Amniotic stem cell (primary cell): ENCODE measurements around the gene ABCB8.

Experiments
- DNase-seq: peaks from one replicate; lab custom pipeline; 2025; lab: John Stamatoyannopoulos, UW

ABCB8 gene

DNA sequence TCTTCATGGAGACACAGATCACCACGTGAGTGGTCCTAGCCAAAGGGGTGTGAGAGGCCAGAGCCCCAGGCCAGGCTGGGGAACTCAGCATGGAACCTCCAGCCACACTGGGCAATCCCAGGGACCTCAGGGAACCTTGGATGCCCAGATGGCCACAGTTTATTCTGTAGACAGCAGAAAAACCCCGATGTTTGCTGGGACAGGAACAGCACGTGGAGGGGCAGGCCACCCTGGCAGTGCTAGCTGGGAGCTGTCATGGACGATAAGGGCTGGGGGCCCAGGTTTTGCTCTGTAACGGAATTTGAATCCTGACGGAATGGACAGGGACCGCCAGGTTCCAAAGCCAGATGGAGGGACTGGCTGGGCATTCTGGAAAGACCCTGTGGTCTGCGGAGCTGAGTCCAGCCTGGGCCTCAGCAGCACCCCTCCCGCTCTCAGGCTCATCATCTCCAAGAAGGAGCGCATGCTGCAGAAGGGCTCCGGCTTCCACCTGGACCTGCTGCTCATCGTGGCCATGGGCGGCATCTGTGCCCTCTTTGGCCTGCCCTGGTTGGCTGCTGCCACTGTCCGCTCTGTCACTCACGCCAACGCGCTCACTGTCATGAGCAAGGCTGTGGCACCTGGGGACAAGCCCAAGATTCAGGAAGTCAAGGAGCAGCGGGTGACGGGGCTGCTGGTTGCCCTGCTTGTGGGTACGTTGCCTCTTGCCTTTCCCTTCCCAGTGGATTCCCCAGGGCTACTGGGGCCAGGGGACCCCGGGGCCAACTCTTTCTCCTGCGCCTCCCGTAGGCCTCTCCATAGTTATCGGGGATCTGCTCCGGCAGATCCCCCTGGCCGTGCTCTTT is 46.8 kb downstream of the ABCB8 start:
- no peak for DNase-seq

DNA sequence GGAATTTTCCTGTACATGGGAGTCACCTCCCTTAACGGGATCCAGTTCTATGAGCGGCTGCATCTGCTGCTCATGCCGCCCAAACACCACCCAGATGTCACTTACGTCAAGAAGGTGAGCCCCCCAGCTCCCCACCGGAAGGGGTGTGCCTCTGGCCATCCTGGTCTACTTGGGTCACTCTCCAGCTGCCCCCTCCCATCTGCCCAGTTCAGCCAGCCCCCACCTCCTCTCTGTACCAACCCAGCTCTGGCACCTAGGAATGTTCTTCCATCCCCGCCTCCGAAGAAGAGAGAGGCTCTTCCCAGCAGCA is 47.4 kb downstream of the ABCB8 start:
- DNase-seq = no peak

DNA sequence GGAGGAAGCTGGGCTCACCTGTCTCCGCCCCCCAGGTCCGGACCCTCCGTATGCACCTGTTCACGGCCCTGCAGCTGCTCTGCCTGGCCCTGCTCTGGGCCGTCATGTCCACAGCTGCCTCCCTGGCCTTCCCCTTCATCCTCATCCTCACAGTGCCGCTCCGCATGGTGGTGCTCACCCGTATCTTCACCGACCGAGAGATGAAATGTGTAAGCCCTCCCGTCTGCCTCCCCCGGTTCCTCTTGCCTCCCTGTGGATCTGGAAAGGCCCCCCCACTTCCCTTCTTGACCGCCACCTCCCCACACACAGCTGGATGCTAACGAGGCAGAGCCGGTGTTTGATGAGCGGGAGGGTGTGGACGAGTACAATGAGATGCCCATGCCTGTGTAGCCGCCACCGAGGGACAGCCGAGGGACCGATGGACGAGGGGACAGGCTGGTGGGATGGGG is 47.8 kb downstream of the ABCB8 start:
- DNase-seq = no peak

DNA sequence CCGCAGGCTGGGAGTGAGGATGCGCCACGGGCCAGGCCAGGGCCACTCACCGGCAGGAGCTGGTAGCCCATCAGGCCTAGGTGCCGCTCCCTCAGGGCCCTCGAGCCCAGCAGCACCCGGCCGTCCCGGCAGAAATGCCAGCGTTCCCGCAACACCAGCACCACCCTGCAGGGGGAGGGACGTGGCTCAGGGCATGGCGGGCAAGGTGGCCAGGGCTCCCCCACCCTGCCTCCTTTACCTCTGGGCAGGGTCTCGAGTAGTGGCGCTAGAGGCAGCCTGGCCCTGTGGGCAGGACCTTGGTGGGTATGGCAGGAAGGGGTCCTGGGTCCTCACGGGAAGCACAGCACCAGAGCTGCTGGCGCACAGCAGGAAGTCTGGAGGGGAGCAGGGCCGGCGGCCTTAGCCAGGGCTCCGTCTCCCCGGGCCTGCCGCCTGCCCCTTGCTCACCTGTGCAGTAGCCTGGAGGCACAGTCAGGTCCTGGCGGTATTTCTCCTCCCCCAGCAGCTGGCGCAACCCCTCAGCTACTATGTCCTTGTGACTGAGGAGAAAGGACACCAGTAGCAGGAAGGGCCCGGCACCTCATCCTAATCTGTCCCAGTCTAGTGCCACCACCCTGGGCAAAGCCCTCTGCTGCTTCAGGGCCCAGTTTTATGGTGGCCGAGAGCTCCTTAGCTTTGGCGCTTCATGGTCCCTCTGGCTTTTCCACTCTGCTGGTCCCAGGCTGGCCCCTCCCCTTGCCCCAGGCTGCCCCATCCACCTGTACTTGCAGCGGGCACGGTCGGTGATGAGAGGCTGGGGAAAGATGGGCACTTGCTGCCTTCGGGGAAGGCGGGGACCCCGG is 48.8 kb downstream of the ABCB8 start:
- no peak for DNase-seq

DNA sequence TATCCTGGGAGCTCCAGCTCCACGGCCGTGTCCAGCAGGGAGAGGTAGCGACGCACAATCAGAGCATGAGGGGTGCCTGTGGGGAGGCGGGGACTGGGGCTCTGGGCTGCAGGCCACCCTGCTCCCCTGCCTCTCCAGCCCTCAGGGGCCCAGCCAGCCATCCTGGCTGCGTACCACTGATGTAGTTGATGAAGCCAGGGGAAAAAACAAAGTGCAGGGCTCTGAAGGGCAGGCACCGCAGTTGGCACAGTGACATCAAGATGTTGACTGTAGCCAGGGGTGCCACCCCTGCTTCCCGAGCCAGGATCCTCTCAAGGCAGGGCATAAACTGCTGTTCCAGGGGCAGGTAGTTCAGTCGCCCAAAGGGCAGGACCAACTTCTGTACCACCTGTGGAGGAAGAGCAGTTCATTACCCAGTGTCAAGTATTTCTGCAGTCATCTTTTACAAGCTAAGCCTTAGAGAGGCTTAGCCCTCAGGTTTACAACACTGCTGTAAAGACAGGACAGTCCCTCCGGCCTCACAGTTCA is 49.5 kb downstream of the ABCB8 start:
- DNase-seq = no peak

DNA sequence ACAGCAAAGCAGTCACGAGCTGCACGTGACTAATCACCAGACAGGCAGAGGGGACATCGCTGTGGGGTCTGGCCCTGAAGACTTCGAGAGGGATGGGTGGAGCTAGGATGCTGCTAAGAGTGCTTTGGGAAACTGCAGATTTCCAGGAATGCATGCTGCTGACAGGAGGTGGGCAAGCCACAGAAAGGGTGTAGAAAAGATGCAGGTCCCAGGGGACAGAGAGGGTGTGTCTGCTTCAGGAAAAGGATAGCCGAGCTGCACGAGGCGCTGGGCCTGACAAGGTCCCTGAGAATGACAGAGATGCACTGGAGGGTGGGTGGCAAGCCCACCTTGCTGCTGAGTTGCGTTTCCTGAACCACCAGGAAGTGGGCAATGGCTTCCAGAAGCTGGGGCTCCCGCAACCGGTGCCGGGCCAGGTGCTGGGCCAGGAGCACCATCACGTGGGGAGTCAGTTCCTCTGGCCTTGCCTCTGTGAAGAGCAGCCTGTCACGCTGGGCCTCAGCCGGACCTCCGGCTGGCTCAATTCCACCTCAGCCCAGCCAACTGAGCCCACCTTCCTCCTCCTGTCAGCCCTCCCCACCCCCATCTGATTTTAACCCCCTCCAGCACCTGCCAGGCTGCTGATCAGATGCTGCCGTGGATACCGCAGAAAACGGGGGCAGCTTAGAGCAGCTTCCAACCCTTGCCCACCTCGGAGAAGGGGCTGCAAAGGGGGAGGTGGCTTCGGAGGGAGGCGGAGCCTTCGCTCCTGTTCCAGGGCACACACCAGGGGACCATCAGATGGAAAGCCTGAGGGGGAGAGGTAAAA is 50.2 kb downstream of the ABCB8 start:
- DNase-seq = no peak

DNA sequence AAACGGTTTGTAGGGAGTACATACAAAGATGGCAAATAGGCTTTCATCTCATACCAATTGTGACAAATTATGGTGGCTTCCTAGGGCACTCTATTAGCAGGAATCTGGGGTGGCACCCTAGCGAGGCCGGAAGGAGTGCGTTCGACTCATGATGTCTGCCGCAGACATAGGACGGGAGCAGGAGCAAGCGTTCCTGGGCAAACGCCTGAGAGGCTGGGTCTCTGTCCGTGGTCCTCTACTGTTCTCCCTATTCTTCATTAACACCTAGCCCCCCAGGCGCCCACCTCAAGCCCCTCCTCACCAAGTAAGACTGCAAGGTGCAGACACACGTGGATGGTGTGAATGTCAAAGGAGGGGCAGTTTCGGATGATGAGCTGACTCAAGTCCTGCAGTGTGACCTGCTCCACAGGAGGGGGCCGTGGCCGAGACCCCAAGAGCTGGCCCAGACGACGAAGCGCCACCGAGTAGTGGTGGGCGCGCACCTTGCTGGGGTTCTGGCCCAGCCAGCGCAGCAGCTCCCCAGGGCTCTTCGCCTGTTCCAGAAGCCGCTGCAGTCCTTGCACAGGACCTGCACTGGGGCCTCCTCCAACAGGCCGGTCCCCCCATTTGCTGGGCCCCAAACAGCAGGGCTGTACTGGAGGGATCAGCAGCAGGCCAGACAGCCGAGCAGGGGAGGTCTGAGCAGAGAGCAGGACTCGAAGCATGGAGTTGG is 51.1 kb downstream of the ABCB8 start:
- DNase-seq = no peak

DNA sequence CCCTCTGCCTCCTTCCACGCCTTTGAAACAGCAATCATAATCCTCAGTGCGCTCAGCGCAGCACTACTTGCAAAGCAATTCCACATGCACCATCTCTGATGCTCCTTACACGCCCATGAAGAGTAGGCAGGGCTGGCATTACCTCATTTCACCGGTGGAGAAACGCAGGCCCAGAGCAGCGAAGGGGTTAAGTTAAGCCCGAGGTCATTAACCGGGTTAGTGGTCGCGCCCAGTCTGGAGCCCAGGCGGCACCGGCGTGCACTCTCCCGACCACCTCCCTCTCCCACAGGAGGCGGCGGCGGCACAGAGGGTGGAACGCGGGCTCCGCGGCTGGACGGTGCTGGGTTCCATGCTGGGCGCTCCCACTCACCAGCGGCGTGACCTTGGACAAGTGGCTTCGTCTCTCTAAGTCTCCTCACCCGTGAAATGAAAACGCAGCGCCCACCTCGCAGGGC is 51.8 kb downstream of the ABCB8 start:
- no peak for DNase-seq

DNA sequence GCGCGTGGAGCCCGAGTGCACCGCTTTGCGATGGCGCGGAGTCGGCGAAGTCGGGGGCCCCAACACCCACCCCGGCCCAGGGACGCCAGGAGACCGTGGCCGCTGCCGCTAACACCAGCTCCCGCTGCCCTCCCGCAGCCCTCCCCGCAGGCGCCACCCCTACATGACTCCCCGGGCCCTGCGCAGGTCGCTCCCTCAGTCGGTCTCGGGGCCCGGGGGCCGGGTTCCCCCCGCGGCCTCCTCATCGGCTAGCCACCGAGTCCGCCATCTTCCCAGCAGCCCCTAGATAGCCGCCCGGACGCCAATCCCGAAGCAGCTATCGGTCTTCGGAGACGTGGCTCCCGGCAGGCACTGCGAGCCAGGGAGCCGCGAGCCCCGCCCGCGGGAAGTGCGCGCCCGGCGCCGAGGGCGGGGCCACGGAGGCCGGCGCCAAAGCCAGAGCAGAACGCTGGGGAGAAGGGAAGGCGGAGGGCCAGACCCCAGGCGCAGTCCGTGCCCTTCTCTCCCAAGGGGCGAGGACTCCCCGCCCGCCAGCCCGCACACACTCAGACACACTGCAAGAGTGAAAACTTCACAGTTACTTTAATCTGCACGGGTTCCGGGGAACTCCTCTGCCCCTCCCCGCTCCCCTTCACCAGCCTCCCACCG is 52.4 kb downstream of the ABCB8 start, which contains the start of gene FASTK:
FASTK (minus strand) TSS at position 288 of the 648 bp plus-strand sequence; CDS start at position 245, 43 bp downstream.
- DNase-seq = peak; percentile 88

DNA sequence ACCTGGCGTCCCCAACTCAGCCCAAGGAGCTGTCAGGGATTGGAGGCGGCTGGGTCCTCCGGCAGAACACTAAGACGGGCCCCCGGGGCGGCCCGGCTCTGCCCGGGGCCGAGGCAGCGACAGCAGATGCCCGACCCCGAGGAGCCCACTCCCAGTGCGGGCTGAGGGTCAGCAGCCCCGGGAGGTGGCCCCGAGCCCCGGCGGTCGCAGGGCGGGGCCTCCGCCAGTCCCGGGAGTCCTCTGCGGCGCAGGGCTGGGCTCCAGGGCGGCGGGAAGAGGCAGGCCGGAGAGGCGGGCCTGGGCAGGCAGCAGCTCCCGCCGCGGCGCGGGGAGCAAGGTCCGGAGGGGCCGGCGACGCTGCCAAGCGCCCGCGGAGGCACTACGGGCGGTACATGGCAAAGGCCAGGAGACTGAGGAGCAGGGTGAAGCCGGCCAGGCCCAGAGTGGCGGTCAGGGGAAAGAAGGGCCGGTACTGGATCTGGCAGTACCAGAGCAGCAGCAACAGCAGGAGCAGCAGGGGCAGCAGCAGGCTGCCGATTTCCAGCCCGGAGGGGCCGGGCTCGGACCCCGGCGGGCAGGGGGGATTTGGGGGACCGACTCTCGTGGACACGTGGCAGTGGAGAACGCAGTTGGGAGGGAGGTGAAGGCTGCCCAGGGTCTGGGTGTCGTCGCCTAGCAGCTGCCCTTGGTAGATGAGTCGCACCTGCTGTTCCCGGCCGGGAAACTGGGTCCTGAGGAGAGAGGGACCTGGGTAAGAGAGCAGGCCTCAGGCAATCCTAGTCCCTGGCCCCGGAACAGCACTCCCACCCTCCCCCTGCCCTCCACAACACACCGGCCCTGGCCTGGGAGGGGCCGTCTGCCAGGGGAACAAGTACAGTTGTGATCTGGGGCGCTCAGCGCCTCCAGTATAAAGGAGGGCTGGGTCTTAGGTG is 53.2 kb downstream of the ABCB8 start:
- no peak for DNase-seq

DNA sequence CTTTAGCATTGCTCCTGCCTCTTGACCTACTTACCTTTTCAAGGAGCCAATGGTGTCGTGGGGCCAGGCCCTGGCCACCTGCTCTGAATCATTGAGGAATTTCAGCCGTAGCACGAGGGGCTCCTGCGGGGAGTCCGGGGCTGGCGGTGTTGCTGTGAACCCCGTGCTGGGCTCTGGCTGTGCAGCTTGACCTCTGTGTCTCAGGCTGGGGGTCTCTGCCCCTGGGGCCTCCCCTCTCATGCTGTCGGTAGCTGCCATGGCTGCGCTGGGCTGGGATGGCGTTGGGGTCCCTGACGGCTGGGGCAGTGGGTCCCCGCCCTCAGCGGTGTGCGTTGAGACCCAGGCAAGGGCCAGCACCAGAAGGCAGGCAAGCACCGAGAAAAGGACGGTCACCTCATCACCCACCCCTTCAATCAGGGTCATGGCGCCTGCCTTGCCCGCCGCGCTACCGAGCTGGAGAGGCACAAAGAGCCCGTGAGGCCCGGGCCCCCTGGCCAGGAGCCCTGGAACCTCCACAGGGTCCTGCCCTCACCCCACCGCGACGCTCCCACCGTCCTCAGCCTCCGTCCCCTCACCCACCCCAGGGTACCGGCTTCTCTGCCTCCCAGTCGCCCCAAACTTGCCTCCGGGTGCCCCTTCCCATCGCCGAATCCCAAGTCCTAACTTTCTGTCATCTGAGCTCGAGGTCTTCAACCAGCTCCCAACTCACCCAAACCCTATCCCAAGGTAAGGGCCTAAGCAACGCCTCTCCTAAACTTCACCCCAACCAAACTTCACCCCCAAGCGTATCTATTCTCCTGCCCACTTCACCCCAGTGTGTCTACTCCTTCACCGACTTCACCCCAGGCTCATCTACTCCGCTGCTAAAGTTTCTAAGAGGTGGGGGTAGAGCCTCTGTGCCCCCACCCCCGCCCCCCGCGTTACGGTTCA is 54.2 kb downstream of the ABCB8 start:
- DNase-seq = no peak

DNA sequence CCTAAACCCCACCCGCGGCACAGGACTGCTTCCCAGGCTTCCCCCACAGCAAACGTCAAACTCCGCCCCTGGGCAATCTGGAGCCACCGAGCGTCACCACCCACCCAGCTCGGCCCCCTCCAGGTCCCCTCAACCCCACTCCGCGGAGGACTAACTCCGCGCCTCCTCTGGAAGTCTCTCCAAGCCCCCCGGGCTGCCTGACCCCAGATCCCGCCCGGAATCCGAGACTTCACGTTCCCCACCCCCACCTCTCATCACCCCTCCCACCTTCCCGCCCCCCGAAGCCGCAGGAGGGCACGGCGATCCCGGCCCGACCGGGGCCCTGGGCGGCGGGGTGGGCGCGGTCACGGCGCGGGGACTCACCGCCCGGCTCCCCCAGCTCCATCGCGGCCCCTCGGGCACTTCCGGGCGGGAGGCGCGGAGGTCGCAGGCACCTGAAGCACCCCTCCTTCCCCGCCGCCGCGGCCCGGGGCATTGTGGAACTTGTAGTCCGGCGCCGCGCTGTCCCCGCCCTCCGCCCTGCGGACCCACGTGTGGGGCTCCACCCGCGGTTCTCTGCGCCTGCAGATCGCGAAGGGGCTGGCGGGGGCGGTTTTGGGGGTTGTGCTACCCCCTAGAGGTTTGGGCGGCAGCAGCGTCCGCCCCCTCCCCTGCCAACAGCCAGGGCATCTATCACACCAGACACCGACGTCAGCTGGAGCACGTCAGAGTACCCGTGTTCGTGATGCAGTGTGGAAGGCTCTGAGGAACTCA is 55.0 kb downstream of the ABCB8 start, which contains the start of gene TMUB1:
TMUB1 (minus strand) TSS at position 423 of the 753 bp plus-strand sequence. CDS start 930 bp downstream, outside the sequence.
- no peak for DNase-seq

DNA sequence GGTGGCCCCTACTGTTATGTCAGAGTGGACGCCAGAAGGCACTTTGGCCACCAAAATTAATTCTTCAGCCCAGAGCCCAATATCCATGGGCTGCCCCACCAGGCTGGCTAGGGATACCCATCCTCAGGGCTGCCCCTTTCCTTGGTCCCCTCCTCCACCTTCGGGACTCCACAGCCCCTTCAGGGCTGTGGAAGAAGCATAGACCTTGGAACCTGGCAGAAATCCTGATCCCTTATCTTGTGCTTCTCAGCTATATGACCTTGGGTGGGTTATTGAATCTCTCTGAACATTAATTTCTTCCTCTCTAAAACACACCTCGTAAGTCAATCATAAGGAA is 55.5 kb downstream of the ABCB8 start:
- DNase-seq = no peak

DNA sequence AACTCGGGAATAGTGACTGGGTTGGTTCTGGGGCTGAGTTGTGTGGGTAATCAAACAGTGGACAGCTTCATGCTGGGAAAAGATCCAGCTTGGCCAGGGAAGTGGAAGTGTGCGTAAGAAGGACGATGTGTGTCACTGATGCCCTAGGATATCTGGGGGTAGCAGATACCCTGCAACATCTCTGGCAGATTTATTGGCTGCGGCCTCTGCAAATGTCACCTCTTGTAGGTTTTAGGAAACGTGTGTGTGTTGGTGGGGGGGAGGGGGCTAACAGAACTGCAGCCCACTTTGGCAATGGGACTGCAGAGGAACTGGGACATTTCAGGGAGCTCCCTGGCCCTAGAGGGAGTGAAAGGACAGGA is 57.1 kb downstream of the ABCB8 start:
- no peak for DNase-seq

DNA sequence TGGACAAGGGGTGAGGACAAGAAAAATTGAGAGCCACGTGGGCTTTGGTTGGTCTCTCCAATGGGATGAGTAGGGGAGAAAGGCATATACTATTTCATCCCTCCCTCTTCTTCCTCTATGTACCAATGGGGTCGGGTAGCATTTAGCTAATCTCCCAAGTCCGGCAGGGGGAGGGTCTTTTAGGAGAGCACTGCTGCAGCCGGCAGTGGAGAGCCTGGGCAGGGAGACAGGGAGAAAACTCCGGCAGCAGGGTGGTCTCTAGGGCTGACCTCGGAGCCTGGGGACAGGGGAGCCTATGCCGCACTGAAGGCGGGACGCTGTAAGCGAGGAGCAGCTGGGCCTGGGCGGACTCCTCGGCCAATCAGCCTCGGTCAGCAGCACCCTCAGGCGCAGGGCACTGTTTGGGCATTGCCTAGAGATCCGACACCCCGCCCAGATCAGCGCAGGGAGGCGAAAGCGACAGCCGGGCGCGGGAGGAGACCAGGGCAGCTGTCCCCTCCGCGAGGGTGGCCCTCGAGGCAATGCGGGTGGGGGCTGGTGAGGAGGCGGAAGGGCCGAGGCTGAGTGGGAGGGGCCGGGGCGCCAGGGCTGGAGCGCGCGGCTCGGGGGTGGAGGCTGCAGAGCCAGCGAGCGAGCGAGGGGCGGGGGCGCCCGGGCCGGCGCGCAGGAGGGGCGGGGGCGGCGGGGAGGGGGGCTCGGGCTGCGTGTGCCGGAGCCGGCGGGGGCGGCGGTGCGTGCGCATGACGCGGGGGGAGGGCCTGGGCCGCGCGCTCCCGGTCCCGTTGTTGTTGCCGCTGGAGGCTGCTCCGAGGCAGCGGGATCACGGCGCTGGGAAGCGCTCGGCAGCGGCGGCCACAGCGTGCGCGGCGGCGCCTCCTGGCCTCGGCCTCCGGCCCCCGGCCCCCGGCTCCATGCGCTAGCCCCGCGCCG is 57.7 kb downstream of the ABCB8 start, which contains the start of gene AGAP3:
AGAP3 (plus strand) TSS at position 785 of the 930 bp plus-strand sequence. CDS start 267 bp downstream, outside the sequence.
- DNase-seq = peak; percentile 77

DNA sequence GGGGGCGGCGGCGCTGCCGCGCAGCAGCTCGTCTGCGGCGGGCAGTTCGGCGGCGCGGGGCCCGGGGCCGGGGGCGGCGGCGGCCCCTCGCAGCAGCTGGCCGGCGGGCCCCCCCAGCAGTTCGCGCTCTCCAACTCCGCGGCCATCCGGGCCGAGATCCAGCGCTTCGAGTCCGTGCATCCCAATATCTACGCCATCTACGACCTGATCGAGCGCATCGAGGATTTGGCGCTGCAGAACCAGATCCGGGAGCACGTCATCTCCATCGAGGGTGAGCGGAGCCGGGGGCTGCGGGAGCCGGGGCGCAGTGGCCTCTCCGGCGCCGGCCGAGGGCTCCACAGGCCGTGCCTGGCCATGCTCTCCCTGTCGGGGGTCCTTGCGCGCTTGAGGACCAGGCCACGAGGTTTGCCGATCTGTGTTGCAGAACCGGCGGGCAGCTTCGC is 58.6 kb downstream of the ABCB8 start:
- no peak for DNase-seq
